Astrocyte (in vitro differentiated cells and primary cell): Measurements from ENCODE around the gene PLA2G4A. TPM values are rescaled to one million over a fixed set of nuclear protein-coding genes. Genes with fewer than 3 reads are reported as not detected.

Experiments used
- DNase-seq: peaks from one replicate; pipeline ENCODE4 v3.0.0-alpha.2; 2010; ENCODE audit warnings: low read depth
- FAIRE-seq: peaks from 2 replicates; lab custom pipeline; 2011; peaks lifted over from hg19 to GRCh38; lab: Jason Lieb, UNC
- H2AFZ ChIP-seq: 2 replicates; pipeline ENCODE4 v1.6.0; 2012; ENCODE audit warnings: low read depth, low read length, inconsistent platforms
- H3K27ac ChIP-seq: 2 replicates; pipeline ENCODE4 v1.5.1; 2011; ENCODE audit warnings: low read depth, low read length, inconsistent platforms
- H3K27me3 ChIP-seq: 2 replicates; pipeline ENCODE4 v1.6.0; 2011; ENCODE audit warnings: low read length, inconsistent platforms; ENCODE audit not compliant: insufficient read depth
- H3K36me3 ChIP-seq: 2 replicates; pipeline ENCODE4 v1.5.1; 2011; ENCODE audit warnings: low read length, inconsistent platforms; ENCODE audit not compliant: insufficient read depth
- H3K4me1 ChIP-seq: 2 replicates; pipeline ENCODE4 v1.5.1; 2011; ENCODE audit warnings: low read length, inconsistent platforms; ENCODE audit not compliant: insufficient read depth
- H3K4me2 ChIP-seq: 2 replicates; pipeline ENCODE4 v1.6.0; 2012; ENCODE audit warnings: low read length, inconsistent platforms
- H3K4me3 ChIP-seq: 2 replicates; pipeline ENCODE4 v1.5.1; 2011; ENCODE audit warnings: low read depth, mild to moderate bottlenecking, low read length, inconsistent platforms; ENCODE audit not compliant: insufficient read depth
- H3K79me2 ChIP-seq: 2 replicates; pipeline ENCODE4 v1.6.0; 2012; ENCODE audit warnings: mild to moderate bottlenecking, low read length, inconsistent platforms; ENCODE audit not compliant: insufficient read depth
- H3K9ac ChIP-seq: 2 replicates; pipeline ENCODE4 v1.6.0; 2012; ENCODE audit warnings: mild to moderate bottlenecking, low read length, inconsistent platforms
- H3K9me3 ChIP-seq: 2 replicates; pipeline ENCODE4 v1.5.1; 2012; ENCODE audit warnings: low read depth, mild to moderate bottlenecking, low read length, inconsistent platforms; ENCODE audit not compliant: insufficient read depth
- H4K20me1 ChIP-seq: 2 replicates; pipeline ENCODE4 v1.6.0; 2012; ENCODE audit warnings: low read length, inconsistent platforms; ENCODE audit not compliant: insufficient read depth
- H3K27ac Mint-ChIP-seq: one replicate; pipeline ENCODE4 v1.8.0; 2021; ENCODE audit warnings: mild to moderate bottlenecking, mixed read lengths; ENCODE audit not compliant: unreplicated experiment
- H3K27me3 Mint-ChIP-seq: one replicate; pipeline ENCODE4 v1.8.0; 2021; ENCODE audit warnings: low read depth, mixed read lengths; ENCODE audit not compliant: unreplicated experiment
- H3K36me3 Mint-ChIP-seq: one replicate; pipeline ENCODE4 v1.8.0; 2021; ENCODE audit warnings: low read depth, mixed read lengths; ENCODE audit not compliant: unreplicated experiment
- H3K4me1 Mint-ChIP-seq: one replicate; pipeline ENCODE4 v1.8.0; 2021; ENCODE audit warnings: low read depth, mixed read lengths; ENCODE audit not compliant: unreplicated experiment
- H3K4me3 Mint-ChIP-seq: one replicate; pipeline ENCODE4 v1.8.0; 2021; ENCODE audit warnings: mild to moderate bottlenecking, moderate library complexity, mixed read lengths; ENCODE audit not compliant: unreplicated experiment
- H3K9me3 Mint-ChIP-seq: one replicate; pipeline ENCODE4 v1.8.0; 2021; ENCODE audit warnings: mild to moderate bottlenecking, mixed read lengths; ENCODE audit not compliant: unreplicated experiment
- CTCF ChIP-seq: IDR thresholded peaks from 2 replicates; pipeline ENCODE4 v1.5.1; 2011; ENCODE audit warnings: low read depth, mild to moderate bottlenecking, inconsistent platforms, low read length, moderate library complexity; ENCODE audit not compliant: insufficient read depth
- EZH2 ChIP-seq: IDR thresholded peaks from 2 replicates; pipeline ENCODE4 v1.6.1; 2012; ENCODE audit warnings: mild to moderate bottlenecking, low read length, inconsistent platforms; ENCODE audit not compliant: insufficient read depth
- total RNA-seq: library from RNA; stranded (reverse); gene quantifications from 2 replicates; pipeline ENCODE4 v1.2.1, GENCODE V29; 2021

The PLA2G4A gene
- total RNA-seq, 1 donor from 2014 or later = 1.4 TPM

- Mint-ChIP-seq H3K27ac (no peak overlapping the region), H3K9me3 (no peaks in the 10 kb centered on the region), H3K4me1 (peaks cover 12% of the 10 kb centered on the region), H3K36me3 (no peaks in the 10 kb centered on the region), H3K27me3 (no peaks in the 10 kb centered on the region), H3K4me3 (no peak overlapping the region)
- Histone ChIP-seq H4K20me1 (no peaks in the 10 kb centered on the region), H3K79me2 (no peaks in the 10 kb centered on the region), H2AFZ (no peak overlapping the region), H3K4me2 (no peak overlapping the region), H3K36me3 (no peaks in the 10 kb centered on the region), H3K4me1 (no peaks in the 10 kb centered on the region), H3K9ac (no peak overlapping the region), H3K27me3 (no peaks in the 10 kb centered on the region), H3K4me3 (no peak overlapping the region), H3K27ac (no peak overlapping the region), H3K9me3 (no peaks in the 10 kb centered on the region)
- FAIRE-seq (peak; percentile 26), DNase-seq (no peak)
- TF ChIP-seq CTCF = no peak
- TF ChIP-seq EZH2 = no peak
Observed at GRCh38 chr1:186878356-186878755, 49.6 kb downstream of the PLA2G4A start.

GRCh38 chr1:186880982-186881381 is 52.2 kb downstream of the PLA2G4A start:
- Histone ChIP-seq H3K79me2 (no peaks in the 10 kb centered on the region), H3K4me2 (no peak overlapping the region), H4K20me1 (no peaks in the 10 kb centered on the region), H3K9ac (no peak overlapping the region), H3K27ac (no peak overlapping the region), H3K4me1 (no peaks in the 10 kb centered on the region), H3K36me3 (no peaks in the 10 kb centered on the region), H3K27me3 (no peaks in the 10 kb centered on the region), H3K9me3 (no peaks in the 10 kb centered on the region), H3K4me3 (no peak overlapping the region), H2AFZ (no peak overlapping the region)
- Mint-ChIP-seq H3K9me3 (no peaks in the 10 kb centered on the region), H3K4me1 (peaks cover 12% of the 10 kb centered on the region), H3K4me3 (no peak overlapping the region), H3K27ac (no peak overlapping the region), H3K36me3 (no peaks in the 10 kb centered on the region), H3K27me3 (no peaks in the 10 kb centered on the region)
- TF ChIP-seq CTCF (no peak), EZH2 (no peak)
- FAIRE-seq = no peak
- no peak for DNase-seq

- no peak overlapping the region for H2AFZ ChIP-seq
- H3K27me3 Mint-ChIP-seq = no peaks in the 10 kb centered on the region
- no peak overlapping the region for H3K9ac ChIP-seq
- H3K36me3 ChIP-seq = no peaks in the 10 kb centered on the region
- no peak overlapping the region for H3K4me3 Mint-ChIP-seq
- FAIRE-seq (no peak), DNase-seq (no peak)
- H4K20me1 ChIP-seq = no peaks in the 10 kb centered on the region
- H3K27me3 ChIP-seq = no peaks in the 10 kb centered on the region
- peak overlapping the region; percentile 5 for H3K4me2 ChIP-seq
- H3K79me2 ChIP-seq = no peaks in the 10 kb centered on the region
- no peaks in the 10 kb centered on the region for H3K4me1 ChIP-seq
- H3K9me3 ChIP-seq = no peaks in the 10 kb centered on the region
- H3K4me1 Mint-ChIP-seq = peaks cover 12% of the 10 kb centered on the region
- H3K36me3 Mint-ChIP-seq = no peaks in the 10 kb centered on the region
- peak overlapping the region; percentile 1 for H3K27ac Mint-ChIP-seq
- H3K4me3 ChIP-seq = no peak overlapping the region
- no peak overlapping the region for H3K27ac ChIP-seq
- TF ChIP-seq CTCF (no peak), EZH2 (no peak)
- no peaks in the 10 kb centered on the region for H3K9me3 Mint-ChIP-seq
Observed at GRCh38 chr1:186882372-186883134, 53.8 kb downstream of the PLA2G4A start.
